ENCODE results near the gene MOCOS.

GRCh38 chr18:36256094-36256493 is 68.8 kb downstream of the MOCOS start:
- TF ChIP-seq CTCF (IDR thresholded peaks at IDR 0.05) (no peak), POLR2A (IDR thresholded peaks at IDR 0.05) (no peak)

Measured in vagina (tissue), 2 donors.